ENCODE data around the gene GOLGA8K. TPM values are rescaled to one million over a fixed set of nuclear protein-coding genes. Genes with fewer than 3 reads are reported as not detected.
"Not testable (repeated sequence)": the region's sequence is repeated elsewhere in the genome, so short reads cannot be mapped to it uniquely, and the experiment has no call there.

The GOLGA8K gene
- polyA plus RNA-seq (2013, experiment 1 of 2; ENCODE audit: insufficient read length) = 0.06 TPM
- 0.28 TPM for polyA plus RNA-seq (2013, experiment 2 of 2; ENCODE audit: insufficient read length)

GRCh38 chr15:32403192-32403591 lies at the start of gene GOLGA8K:
GOLGA8K (minus strand) TSS chr15:32403292; CDS start chr15:32403194, 98 bp downstream.
- not testable (repeated sequence) for DNase-seq

GRCh38 chr15:32440445-32440977 lies 37.4 kb upstream of the GOLGA8K start:
- not testable (repeated sequence) for DNase-seq

GRCh38 chr15:32434102-32434963 lies 31.2 kb upstream of the GOLGA8K start:
- not testable (repeated sequence) for DNase-seq

- DNase-seq = not testable (repeated sequence)
Observed at GRCh38 chr15:32427635-32428034, 24.5 kb upstream of the GOLGA8K start.

- not testable (repeated sequence) for DNase-seq
Observed at GRCh38 chr15:32426511-32426910, 23.4 kb upstream of the GOLGA8K start.

- not testable (repeated sequence) for DNase-seq
Observed at GRCh38 chr15:32407903-32408302, 4.8 kb upstream of the GOLGA8K start.

- DNase-seq = not testable (repeated sequence)
Observed at GRCh38 chr15:32396522-32396921, 6.6 kb downstream of the GOLGA8K start.

- DNase-seq = not testable (repeated sequence)
Observed at GRCh38 chr15:32394745-32395144, 8.3 kb downstream of the GOLGA8K start.

- DNase-seq = not testable (repeated sequence)
Observed at GRCh38 chr15:32388050-32388648, 14.9 kb downstream of the GOLGA8K start.

- DNase-seq = not testable (repeated sequence)
Observed at GRCh38 chr15:32385823-32386495, 17.1 kb downstream of the GOLGA8K start.

GRCh38 chr15:32374185-32374584 lies 28.9 kb downstream of the GOLGA8K start:
- not testable (repeated sequence) for DNase-seq

GRCh38 chr15:32373707-32374106 lies 29.4 kb downstream of the GOLGA8K start:
- not testable (repeated sequence) for DNase-seq

- not testable (repeated sequence) for DNase-seq
Observed at GRCh38 chr15:32372075-32372474, 31.0 kb downstream of the GOLGA8K start.

GRCh38 chr15:32370526-32370925 lies 32.6 kb downstream of the GOLGA8K start:
- not testable (repeated sequence) for DNase-seq

GRCh38 chr15:32370064-32370463 lies 33.0 kb downstream of the GOLGA8K start:
- not testable (repeated sequence) for DNase-seq

GRCh38 chr15:32366492-32366891 lies 36.6 kb downstream of the GOLGA8K start:
- DNase-seq = not testable (repeated sequence)

- not testable (repeated sequence) for DNase-seq
Observed at GRCh38 chr15:32365955-32366354, 37.1 kb downstream of the GOLGA8K start.

GRCh38 chr15:32364944-32365343 lies 38.1 kb downstream of the GOLGA8K start:
- DNase-seq = not testable (repeated sequence)

GRCh38 chr15:32363449-32363848 lies 39.6 kb downstream of the GOLGA8K start:
- DNase-seq = not testable (repeated sequence)

GRCh38 chr15:32361662-32362061 lies 41.4 kb downstream of the GOLGA8K start:
- DNase-seq = not testable (repeated sequence)

GRCh38 chr15:32358462-32358861 lies 44.6 kb downstream of the GOLGA8K start:
- DNase-seq = not testable (repeated sequence)

GRCh38 chr15:32356909-32357308 lies 46.2 kb downstream of the GOLGA8K start:
- not testable (repeated sequence) for DNase-seq
